GM23338 (cell line): ENCODE results near the gene SEMG2. TPM values are rescaled to one million over a fixed set of nuclear protein-coding genes. Genes with fewer than 3 reads are reported as not detected.

ENCODE experiments used
- ATAC-seq: fragments of 200-7000 bp; cut with Tn5 transposase; 3 replicates; pipeline ENCODE4 v1.9.1; 2020
- DNase-seq: peaks from one replicate; pipeline ENCODE4 v3.0.0-alpha.2; 2015; ENCODE audit warnings: low spot score
- H2AFZ ChIP-seq: fragments of 200-600 bp; sonication (generic); 2 replicates; pipeline ENCODE4 v1.8.0; 2016; ENCODE audit warnings: antibody characterized with exemption, mild to moderate bottlenecking, moderate library complexity
- H3F3A ChIP-seq: fragments of 200-600 bp; sonication (generic); replicated peaks from 2 replicates; pipeline ENCODE4 v1.8.0; 2017; ENCODE audit warnings: antibody characterized with exemption, mixed run types, low read depth
- H3K27ac ChIP-seq: fragments of 200-600 bp; sonication (generic); 2 replicates; pipeline ENCODE4 v1.6.1; 2016; ENCODE audit warnings: low read depth
- H3K27me3 ChIP-seq: fragments of 200-600 bp; sonication (generic); 2 replicates; pipeline ENCODE4 v1.8.0; 2016; ENCODE audit warnings: mild to moderate bottlenecking, mixed run types, moderate library complexity; ENCODE audit not compliant: insufficient read depth
- H3K36me3 ChIP-seq: fragments of 200-600 bp; sonication (generic); 2 replicates; pipeline ENCODE4 v1.8.0; 2016; ENCODE audit warnings: mild to moderate bottlenecking; ENCODE audit not compliant: insufficient read depth
- H3K4me1 ChIP-seq: fragments of 200-600 bp; sonication (generic); 2 replicates; pipeline ENCODE4 v1.8.0; 2016; ENCODE audit warnings: mild to moderate bottlenecking, moderate library complexity; ENCODE audit not compliant: insufficient read depth
- H3K4me2 ChIP-seq: fragments of 200-600 bp; sonication (generic); 2 replicates; pipeline ENCODE4 v1.7.1; 2017; ENCODE audit warnings: mixed run types
- H3K4me3 ChIP-seq: fragments of 200-600 bp; sonication (generic); 2 replicates; pipeline ENCODE4 v1.6.1; 2016; ENCODE audit warnings: mixed run types
- H3K79me2 ChIP-seq: fragments of 200-600 bp; sonication (generic); replicated peaks from 2 replicates; pipeline ENCODE4 v1.8.0; 2017; ENCODE audit warnings: mild to moderate bottlenecking; ENCODE audit not compliant: insufficient read depth
- H3K9me2 ChIP-seq: fragments of 200-600 bp; sonication (generic); 2 replicates; pipeline ENCODE4 v1.8.0; 2017; ENCODE audit not compliant: insufficient read depth
- H4K20me1 ChIP-seq: fragments of 200-600 bp; sonication (generic); replicated peaks from 2 replicates; pipeline ENCODE4 v1.8.0; 2017; ENCODE audit warnings: mild to moderate bottlenecking; ENCODE audit not compliant: insufficient read depth
- H3K27ac Mint-ChIP-seq: 2 replicates; pipeline ENCODE4 v1.8.0; 2020; ENCODE audit warnings: inconsistent platforms, mild to moderate bottlenecking, moderate library complexity, mixed read lengths
- H3K27me3 Mint-ChIP-seq: 3 replicates; pipeline ENCODE4 v1.8.0; 2022; ENCODE audit warnings: low read depth, mild to moderate bottlenecking, moderate library complexity, mixed read lengths, inconsistent platforms; ENCODE audit not compliant: insufficient read depth, poor library complexity
- H3K36me3 Mint-ChIP-seq: 3 replicates; pipeline ENCODE4 v1.8.0; 2021; ENCODE audit warnings: low read depth, mild to moderate bottlenecking, inconsistent platforms, moderate library complexity, mixed read lengths
- H3K4me1 Mint-ChIP-seq: 3 replicates; pipeline ENCODE4 v1.8.0; 2020; ENCODE audit warnings: mild to moderate bottlenecking, inconsistent platforms, mixed read lengths
- H3K4me3 Mint-ChIP-seq: 3 replicates; pipeline ENCODE4 v1.8.0; 2021; ENCODE audit warnings: moderate library complexity, mild to moderate bottlenecking, inconsistent platforms, mixed read lengths
- H3K9me3 Mint-ChIP-seq: 3 replicates; pipeline ENCODE4 v1.8.0; 2020; ENCODE audit warnings: moderate library complexity, mild to moderate bottlenecking, inconsistent platforms, mixed read lengths
- CREB1 ChIP-seq: fragments of 250-450 bp; sonication (Bioruptor Pico); IDR thresholded peaks from 2 replicates; pipeline ENCODE4 v1.5.0; 2020; ENCODE audit warnings: low read depth, mild to moderate bottlenecking, moderate library complexity
- CTCF ChIP-seq, 2 experiments: fragments of 200-600 bp in 1 of 2; sonication (generic) in 1 of 2; conservative IDR thresholded peaks; 2 replicates each; pipeline versions ENCODE4 v1.5.1 to v1.6.1; 2016 to 2017; ENCODE audit warnings: antibody characterized with exemption in 2 of 2, low read depth in 2 of 2, mild to moderate bottlenecking in 2 of 2, moderate library complexity in 1 of 2
- EZH2phosphoT487 ChIP-seq: fragments of 200-600 bp; sonication (generic); IDR thresholded peaks from one replicate; pipeline ENCODE4 v1.8.1; 2018; ENCODE audit warnings: antibody characterized with exemption; ENCODE audit not compliant: unreplicated experiment
- JUNB ChIP-seq: IDR thresholded peaks from one replicate; pipeline ENCODE4 v1.6.1; 2016; ENCODE audit warnings: antibody characterized with exemption; ENCODE audit not compliant: unreplicated experiment
- NANOG ChIP-seq: IDR thresholded peaks from 2 replicates; pipeline ENCODE4 v1.6.1; 2016; ENCODE audit warnings: antibody characterized with exemption, borderline replicate concordance
- REST ChIP-seq: IDR thresholded peaks from one replicate; pipeline ENCODE4 v1.6.1; 2018; ENCODE audit warnings: antibody characterized with exemption; ENCODE audit not compliant: unreplicated experiment
- STAT1 ChIP-seq: IDR thresholded peaks from one replicate; pipeline ENCODE4 v1.6.1; 2016; ENCODE audit warnings: antibody characterized with exemption; ENCODE audit not compliant: unreplicated experiment
- ZNF114 ChIP-seq: fragments of 250-450 bp; sonication (Bioruptor Pico); IDR thresholded peaks from 2 replicates; pipeline ENCODE4 v1.5.0; 2020; ENCODE audit warnings: mild to moderate bottlenecking, moderate library complexity
- ZNF331 ChIP-seq: fragments of 250-450 bp; sonication (Bioruptor Pico); IDR thresholded peaks from 2 replicates; pipeline ENCODE4 v1.5.0; 2020; ENCODE audit warnings: low read depth, mild to moderate bottlenecking, moderate library complexity
- long read RNA-seq: library from polyadenylated mRNA; unstranded; transcript quantifications from one replicate; pipeline ENCODE4 v2.0.0, GENCODE V29; 2020; ENCODE audit not compliant: unreplicated experiment
- polyA plus RNA-seq: library from polyadenylated mRNA; unstranded; fragments of >200 nt; fragmentation: Nextera tagmentation; extraction: Ambion mirVana; gene quantifications from 2 replicates; pipeline ENCODE4 v1.2.1, GENCODE V29; 2016
- total RNA-seq: library from RNA; depleted of rRNA; stranded (reverse); fragments of >200 nt; shearing (Covaris generic); gene quantifications from 2 replicates; pipeline ENCODE4 v1.2.3, GENCODE V29; 2014; rRNA removed
- TF ChIP-seq, protein P1 (sequence below): fragments of 250-450 bp; sonication (Bioruptor Pico); IDR thresholded peaks from 2 replicates; pipeline ENCODE4 v1.5.0; 2020; ENCODE audit warnings: mild to moderate bottlenecking, moderate library complexity
- TF ChIP-seq, protein P2 (sequence below): IDR thresholded peaks from 2 replicates; pipeline ENCODE4 v1.6.1; 2016; ENCODE audit warnings: antibody characterized with exemption

Gene SEMG2, protein sequence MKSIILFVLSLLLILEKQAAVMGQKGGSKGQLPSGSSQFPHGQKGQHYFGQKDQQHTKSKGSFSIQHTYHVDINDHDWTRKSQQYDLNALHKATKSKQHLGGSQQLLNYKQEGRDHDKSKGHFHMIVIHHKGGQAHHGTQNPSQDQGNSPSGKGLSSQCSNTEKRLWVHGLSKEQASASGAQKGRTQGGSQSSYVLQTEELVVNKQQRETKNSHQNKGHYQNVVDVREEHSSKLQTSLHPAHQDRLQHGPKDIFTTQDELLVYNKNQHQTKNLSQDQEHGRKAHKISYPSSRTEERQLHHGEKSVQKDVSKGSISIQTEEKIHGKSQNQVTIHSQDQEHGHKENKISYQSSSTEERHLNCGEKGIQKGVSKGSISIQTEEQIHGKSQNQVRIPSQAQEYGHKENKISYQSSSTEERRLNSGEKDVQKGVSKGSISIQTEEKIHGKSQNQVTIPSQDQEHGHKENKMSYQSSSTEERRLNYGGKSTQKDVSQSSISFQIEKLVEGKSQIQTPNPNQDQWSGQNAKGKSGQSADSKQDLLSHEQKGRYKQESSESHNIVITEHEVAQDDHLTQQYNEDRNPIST
- total RNA-seq, result not detected in 2 replicates
- polyA plus RNA-seq, result not detected in 2 replicates
- long read RNA-seq, result 0 reads

GRCh38 chr20:45221076-45221475 is at the start of gene SEMG2:
Gene SEMG2 (plus strand): TSS chr20:45221373. CDS start chr20:45221390, 17 bp downstream.
- no peak for TF ChIP-seq REST
- no peak for TF ChIP-seq CREB1
- no peak for TF ChIP-seq NANOG
- TF ChIP-seq, protein P1, sequence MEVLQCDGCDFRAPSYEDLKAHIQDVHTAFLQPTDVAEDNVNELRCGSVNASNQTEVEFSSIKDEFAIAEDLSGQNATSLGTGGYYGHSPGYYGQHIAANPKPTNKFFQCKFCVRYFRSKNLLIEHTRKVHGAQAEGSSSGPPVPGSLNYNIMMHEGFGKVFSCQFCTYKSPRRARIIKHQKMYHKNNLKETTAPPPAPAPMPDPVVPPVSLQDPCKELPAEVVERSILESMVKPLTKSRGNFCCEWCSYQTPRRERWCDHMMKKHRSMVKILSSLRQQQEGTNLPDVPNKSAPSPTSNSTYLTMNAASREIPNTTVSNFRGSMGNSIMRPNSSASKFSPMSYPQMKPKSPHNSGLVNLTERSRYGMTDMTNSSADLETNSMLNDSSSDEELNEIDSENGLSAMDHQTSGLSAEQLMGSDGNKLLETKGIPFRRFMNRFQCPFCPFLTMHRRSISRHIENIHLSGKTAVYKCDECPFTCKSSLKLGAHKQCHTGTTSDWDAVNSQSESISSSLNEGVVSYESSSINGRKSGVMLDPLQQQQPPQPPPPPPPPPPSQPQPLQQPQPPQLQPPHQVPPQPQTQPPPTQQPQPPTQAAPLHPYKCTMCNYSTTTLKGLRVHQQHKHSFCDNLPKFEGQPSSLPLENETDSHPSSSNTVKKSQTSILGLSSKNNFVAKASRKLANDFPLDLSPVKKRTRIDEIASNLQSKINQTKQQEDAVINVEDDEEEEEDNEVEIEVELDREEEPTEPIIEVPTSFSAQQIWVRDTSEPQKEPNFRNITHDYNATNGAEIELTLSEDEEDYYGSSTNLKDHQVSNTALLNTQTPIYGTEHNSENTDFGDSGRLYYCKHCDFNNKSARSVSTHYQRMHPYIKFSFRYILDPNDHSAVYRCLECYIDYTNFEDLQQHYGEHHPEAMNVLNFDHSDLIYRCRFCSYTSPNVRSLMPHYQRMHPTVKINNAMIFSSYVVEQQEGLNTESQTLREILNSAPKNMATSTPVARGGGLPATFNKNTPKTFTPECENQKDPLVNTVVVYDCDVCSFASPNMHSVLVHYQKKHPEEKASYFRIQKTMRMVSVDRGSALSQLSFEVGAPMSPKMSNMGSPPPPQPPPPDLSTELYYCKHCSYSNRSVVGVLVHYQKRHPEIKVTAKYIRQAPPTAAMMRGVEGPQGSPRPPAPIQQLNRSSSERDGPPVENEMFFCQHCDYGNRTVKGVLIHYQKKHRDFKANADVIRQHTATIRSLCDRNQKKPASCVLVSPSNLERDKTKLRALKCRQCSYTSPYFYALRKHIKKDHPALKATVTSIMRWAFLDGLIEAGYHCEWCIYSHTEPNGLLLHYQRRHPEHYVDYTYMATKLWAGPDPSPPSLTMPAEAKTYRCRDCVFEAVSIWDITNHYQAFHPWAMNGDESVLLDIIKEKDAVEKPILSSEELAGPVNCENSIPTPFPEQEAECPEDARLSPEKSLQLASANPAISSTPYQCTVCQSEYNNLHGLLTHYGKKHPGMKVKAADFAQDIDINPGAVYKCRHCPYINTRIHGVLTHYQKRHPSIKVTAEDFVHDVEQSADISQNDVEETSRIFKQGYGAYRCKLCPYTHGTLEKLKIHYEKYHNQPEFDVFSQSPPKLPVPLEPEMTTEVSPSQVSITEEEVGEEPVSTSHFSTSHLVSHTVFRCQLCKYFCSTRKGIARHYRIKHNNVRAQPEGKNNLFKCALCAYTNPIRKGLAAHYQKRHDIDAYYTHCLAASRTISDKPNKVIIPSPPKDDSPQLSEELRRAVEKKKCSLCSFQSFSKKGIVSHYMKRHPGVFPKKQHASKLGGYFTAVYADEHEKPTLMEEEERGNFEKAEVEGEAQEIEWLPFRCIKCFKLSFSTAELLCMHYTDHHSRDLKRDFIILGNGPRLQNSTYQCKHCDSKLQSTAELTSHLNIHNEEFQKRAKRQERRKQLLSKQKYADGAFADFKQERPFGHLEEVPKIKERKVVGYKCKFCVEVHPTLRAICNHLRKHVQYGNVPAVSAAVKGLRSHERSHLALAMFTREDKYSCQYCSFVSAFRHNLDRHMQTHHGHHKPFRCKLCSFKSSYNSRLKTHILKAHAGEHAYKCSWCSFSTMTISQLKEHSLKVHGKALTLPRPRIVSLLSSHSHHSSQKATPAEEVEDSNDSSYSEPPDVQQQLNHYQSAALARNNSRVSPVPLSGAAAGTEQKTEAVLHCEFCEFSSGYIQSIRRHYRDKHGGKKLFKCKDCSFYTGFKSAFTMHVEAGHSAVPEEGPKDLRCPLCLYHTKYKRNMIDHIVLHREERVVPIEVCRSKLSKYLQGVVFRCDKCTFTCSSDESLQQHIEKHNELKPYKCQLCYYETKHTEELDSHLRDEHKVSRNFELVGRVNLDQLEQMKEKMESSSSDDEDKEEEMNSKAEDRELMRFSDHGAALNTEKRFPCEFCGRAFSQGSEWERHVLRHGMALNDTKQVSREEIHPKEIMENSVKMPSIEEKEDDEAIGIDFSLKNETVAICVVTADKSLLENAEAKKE (CRISPR knock-in tag), result no peak
- TF ChIP-seq CTCF (conservative IDR thresholded peaks at IDR 0.05; ENCODE audit: low read depth in 2 of 2), result no peak
- TF ChIP-seq EZH2phosphoT487, result no peak
- no peak for TF ChIP-seq STAT1
- TF ChIP-seq, protein P2, sequence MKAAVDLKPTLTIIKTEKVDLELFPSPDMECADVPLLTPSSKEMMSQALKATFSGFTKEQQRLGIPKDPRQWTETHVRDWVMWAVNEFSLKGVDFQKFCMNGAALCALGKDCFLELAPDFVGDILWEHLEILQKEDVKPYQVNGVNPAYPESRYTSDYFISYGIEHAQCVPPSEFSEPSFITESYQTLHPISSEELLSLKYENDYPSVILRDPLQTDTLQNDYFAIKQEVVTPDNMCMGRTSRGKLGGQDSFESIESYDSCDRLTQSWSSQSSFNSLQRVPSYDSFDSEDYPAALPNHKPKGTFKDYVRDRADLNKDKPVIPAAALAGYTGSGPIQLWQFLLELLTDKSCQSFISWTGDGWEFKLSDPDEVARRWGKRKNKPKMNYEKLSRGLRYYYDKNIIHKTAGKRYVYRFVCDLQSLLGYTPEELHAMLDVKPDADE, result no peak
- TF ChIP-seq ZNF331 (CRISPR knock-in tag), result no peak
- TF ChIP-seq JUNB, result no peak
- no peak for TF ChIP-seq ZNF114 (CRISPR knock-in tag)
- Mint-ChIP-seq H3K27ac (no peak within 1 kb of the TSS), H3K4me3 (no peak within 1 kb of the TSS), H3K36me3 (no peaks in the 10 kb centered on the region), H3K27me3 (no peaks in the 10 kb centered on the region), H3K4me1 (no peaks in the 10 kb centered on the region), H3K9me3 (no peaks in the 10 kb centered on the region; the same call in 2 of the 3 replicates)
- peaks cover 9% of the 10 kb centered on the region; the same call in 1 of the 2 replicates for H3K9me2 ChIP-seq
- H3K4me1 ChIP-seq, result no peaks in the 10 kb centered on the region
- no peak within 1 kb of the TSS for H3K27ac ChIP-seq
- H3K36me3 ChIP-seq, result no peaks in the 10 kb centered on the region
- DNase-seq (no peak), ATAC-seq (no peak)
- no peaks in the 10 kb centered on the region for H3K79me2 ChIP-seq
- no peaks in the 10 kb centered on the region for H3F3A ChIP-seq
- H3K4me2 ChIP-seq, result no peak within 1 kb of the TSS
- H2AFZ ChIP-seq, result no peak within 1 kb of the TSS
- no peak within 1 kb of the TSS for H3K4me3 ChIP-seq
- H4K20me1 ChIP-seq, result no peaks in the 10 kb centered on the region
- H3K27me3 ChIP-seq, result no peaks in the 10 kb centered on the region
